Mucosa of rectum (tissue), 2 donors: ENCODE measurements around the gene RPL3.

Source experiments
- H3K27ac ChIP-seq, 2 donors: one replicate each; pipeline ENCODE4 v1.7.0; 2013; ENCODE audit warnings: inconsistent platforms in 2 of 2, low read depth in 2 of 2, low read length in 2 of 2
- H3K27me3 ChIP-seq, 2 donors: one replicate each; pipeline ENCODE4 v1.7.0; 2013; ENCODE audit warnings: low read length in 2 of 2; ENCODE audit not compliant: control insufficient read depth in 2 of 2, insufficient read depth in 2 of 2
- H3K36me3 ChIP-seq, 2 donors: one replicate each; pipeline ENCODE4 v1.7.0; 2013; ENCODE audit warnings: low read length in 2 of 2; ENCODE audit not compliant: control insufficient read depth in 2 of 2, insufficient read depth in 2 of 2
- H3K4me1 ChIP-seq, 2 donors: one replicate each; pipeline ENCODE4 v1.7.0; 2013; ENCODE audit warnings: low read length in 2 of 2, mild to moderate bottlenecking in 1 of 2; ENCODE audit not compliant: control insufficient read depth in 2 of 2, insufficient read depth in 2 of 2
- H3K4me3 ChIP-seq, 2 donors: one replicate each; pipeline ENCODE4 v1.7.0; 2013; ENCODE audit warnings: low read length in 2 of 2
- H3K9ac ChIP-seq, 2 donors: one replicate each; pipeline ENCODE4 v1.7.0; 2013; ENCODE audit warnings: low read length in 2 of 2, low read depth in 1 of 2, mild to moderate bottlenecking in 1 of 2
- H3K9me3 ChIP-seq, 2 donors: one replicate each; pipeline ENCODE4 v1.7.0; 2013; ENCODE audit warnings: low read length in 2 of 2; ENCODE audit not compliant: control insufficient read depth in 2 of 2
- donor health status: healthy.
- donor health status: Normal muscosa, but diverticular disease.

Gene RPL3

GRCh38 chr22:39299829-39300178 lies 19.6 kb downstream of the RPL3 start:
- Histone ChIP-seq H3K36me3 (no peaks in the 10 kb centered on the region), H3K27me3 (peaks cover 0 to 5% of the 10 kb centered on the region in 2 donors), H3K27ac (peak overlapping the region; percentile 2 to 63), H3K9ac (no peak overlapping the region), H3K9me3 (no peaks in the 10 kb centered on the region), H3K4me3 (no peak overlapping the region), H3K4me1 (peaks cover 10 to 18% of the 10 kb centered on the region in 2 donors)

GRCh38 chr22:39298241-39298987 lies 21.0 kb downstream of the RPL3 start:
- Histone ChIP-seq H3K9ac (no peak overlapping the region), H3K4me3 (no peak overlapping the region), H3K4me1 (peaks cover 10 to 18% of the 10 kb centered on the region in 2 donors), H3K36me3 (no peaks in the 10 kb centered on the region), H3K27me3 (peaks cover 0 to 5% of the 10 kb centered on the region in 2 donors), H3K9me3 (no peaks in the 10 kb centered on the region), H3K27ac (peak overlapping the region in 1 of 2 donors; percentile 23)

GRCh38 chr22:39297490-39298240 lies 21.8 kb downstream of the RPL3 start:
- H3K27ac ChIP-seq, result peak overlapping the region in 1 of 2 donors; percentile 23
- peaks cover 13 to 18% of the 10 kb centered on the region in 2 donors for H3K4me1 ChIP-seq
- no peaks in the 10 kb centered on the region for H3K36me3 ChIP-seq
- no peak overlapping the region for H3K4me3 ChIP-seq
- H3K9ac ChIP-seq, result no peak overlapping the region
- peaks cover 0 to 5% of the 10 kb centered on the region in 2 donors for H3K27me3 ChIP-seq
- no peaks in the 10 kb centered on the region for H3K9me3 ChIP-seq

GRCh38 chr22:39296981-39297489 lies 22.4 kb downstream of the RPL3 start:
- Histone ChIP-seq H3K27ac (no peak overlapping the region), H3K27me3 (peaks cover 0 to 5% of the 10 kb centered on the region in 2 donors), H3K4me3 (no peak overlapping the region), H3K9ac (no peak overlapping the region), H3K9me3 (no peaks in the 10 kb centered on the region), H3K4me1 (peaks cover 20 to 22% of the 10 kb centered on the region in 2 donors), H3K36me3 (no peaks in the 10 kb centered on the region)

- H3K4me1 ChIP-seq, result peaks cover 20 to 22% of the 10 kb centered on the region in 2 donors
- H3K4me3 ChIP-seq, result no peak overlapping the region
- no peaks in the 10 kb centered on the region for H3K9me3 ChIP-seq
- peaks cover 0 to 5% of the 10 kb centered on the region in 2 donors for H3K27me3 ChIP-seq
- no peak overlapping the region for H3K9ac ChIP-seq
- no peak overlapping the region for H3K27ac ChIP-seq
- H3K36me3 ChIP-seq, result no peaks in the 10 kb centered on the region
Observed at GRCh38 chr22:39296535-39296934, 22.9 kb downstream of the RPL3 start.

GRCh38 chr22:39294571-39295468 lies 24.6 kb downstream of the RPL3 start:
- H3K4me1 ChIP-seq, result peaks cover 16 to 20% of the 10 kb centered on the region in 2 donors
- no peak overlapping the region for H3K9ac ChIP-seq
- H3K9me3 ChIP-seq, result no peaks in the 10 kb centered on the region
- H3K36me3 ChIP-seq, result no peaks in the 10 kb centered on the region
- no peaks in the 10 kb centered on the region for H3K27me3 ChIP-seq
- H3K4me3 ChIP-seq, result no peak overlapping the region
- H3K27ac ChIP-seq, result no peak overlapping the region

GRCh38 chr22:39293766-39294368 lies 25.6 kb downstream of the RPL3 start:
- no peak overlapping the region for H3K9ac ChIP-seq
- no peak overlapping the region for H3K4me3 ChIP-seq
- H3K9me3 ChIP-seq, result no peaks in the 10 kb centered on the region
- H3K27ac ChIP-seq, result no peak overlapping the region
- no peaks in the 10 kb centered on the region for H3K36me3 ChIP-seq
- H3K27me3 ChIP-seq, result no peaks in the 10 kb centered on the region
- peaks cover 11 to 20% of the 10 kb centered on the region in 2 donors for H3K4me1 ChIP-seq

- Histone ChIP-seq H3K9ac (peak overlapping the region in 1 of 2 donors; percentile 29), H3K9me3 (no peaks in the 10 kb centered on the region), H3K36me3 (no peaks in the 10 kb centered on the region), H3K4me3 (no peak overlapping the region), H3K27me3 (no peaks in the 10 kb centered on the region), H3K4me1 (peaks cover 10 to 20% of the 10 kb centered on the region in 2 donors), H3K27ac (peak overlapping the region; percentile 67 to 73)
Observed at GRCh38 chr22:39292561-39293074, 26.8 kb downstream of the RPL3 start.

GRCh38 chr22:39292031-39292462 lies 27.4 kb downstream of the RPL3 start:
- Histone ChIP-seq H3K4me1 (peaks cover 5 to 14% of the 10 kb centered on the region in 2 donors), H3K27me3 (no peaks in the 10 kb centered on the region), H3K27ac (peak overlapping the region; percentile 67 to 73), H3K9me3 (no peaks in the 10 kb centered on the region), H3K9ac (peak overlapping the region in 1 of 2 donors; percentile 29), H3K4me3 (no peak overlapping the region), H3K36me3 (no peaks in the 10 kb centered on the region)
